HG02763 (cell line): Measurements from ENCODE around the gene AKT2.

Experiments used
- ATAC-seq: cut with Tn5 transposase; IDR thresholded peaks from one replicate; pipeline ENCODE4 v1.9.1; 2021; ENCODE audit warnings: mild to moderate bottlenecking, moderate library complexity; ENCODE audit not compliant: unreplicated experiment

AKT2 gene

GRCh38 chr19:40274585-40275544 is 10.3 kb downstream of the AKT2 start:
- ATAC-seq = no peak

GRCh38 chr19:40273469-40274360 is 11.4 kb downstream of the AKT2 start:
- no peak for ATAC-seq

- ATAC-seq = no peak
Observed at GRCh38 chr19:40272261-40272660, 12.9 kb downstream of the AKT2 start.

GRCh38 chr19:40271706-40272105 is 13.4 kb downstream of the AKT2 start:
- no peak for ATAC-seq

- no peak for ATAC-seq
Observed at GRCh38 chr19:40270362-40271089, 14.6 kb downstream of the AKT2 start.

- ATAC-seq = no peak
Observed at GRCh38 chr19:40269216-40269940, 15.8 kb downstream of the AKT2 start.

GRCh38 chr19:40267601-40267997 is 17.5 kb downstream of the AKT2 start:
- no peak for ATAC-seq

- no peak for ATAC-seq
Observed at GRCh38 chr19:40266912-40267600, 18.1 kb downstream of the AKT2 start.

- no peak for ATAC-seq
Observed at GRCh38 chr19:40266119-40266518, 19.0 kb downstream of the AKT2 start.

GRCh38 chr19:40265763-40266099 is 19.4 kb downstream of the AKT2 start:
- ATAC-seq = no peak

GRCh38 chr19:40265055-40265762 is 19.9 kb downstream of the AKT2 start:
- no peak for ATAC-seq

GRCh38 chr19:40264314-40265054 is 20.7 kb downstream of the AKT2 start:
- no peak for ATAC-seq

- no peak for ATAC-seq
Observed at GRCh38 chr19:40263440-40264313, 21.5 kb downstream of the AKT2 start.

- ATAC-seq = no peak
Observed at GRCh38 chr19:40262422-40262821, 22.7 kb downstream of the AKT2 start.

GRCh38 chr19:40261631-40262030 is 23.5 kb downstream of the AKT2 start:
- ATAC-seq = no peak

GRCh38 chr19:40257096-40257517 is 28.0 kb downstream of the AKT2 start:
- no peak for ATAC-seq

GRCh38 chr19:40256512-40256911 is 28.6 kb downstream of the AKT2 start:
- no peak for ATAC-seq
